ENCODE measurements around the gene SLCO3A1.

The SLCO3A1 gene

DNA sequence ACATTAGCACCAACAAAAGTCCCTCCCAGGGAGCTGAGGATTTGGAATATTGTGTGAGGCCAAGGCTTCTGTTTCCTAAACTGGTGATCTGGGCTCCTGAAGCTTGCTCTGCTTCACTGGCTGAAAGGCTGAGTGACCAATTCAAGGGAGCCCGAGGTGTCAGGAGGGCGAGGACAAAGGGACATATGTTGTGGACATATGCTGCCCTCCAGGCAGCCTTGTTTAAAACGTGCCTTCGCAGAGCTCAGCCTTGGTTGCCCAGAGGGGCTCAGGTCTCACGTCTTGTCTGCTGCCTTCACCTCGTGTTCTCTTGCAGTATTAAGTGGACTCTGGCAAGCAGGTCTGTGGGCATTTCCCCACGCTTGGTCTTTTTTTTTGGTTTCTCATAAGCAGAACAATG, 7.0 kb downstream of the SLCO3A1 start:
- DNase-seq = no peak

DNA sequence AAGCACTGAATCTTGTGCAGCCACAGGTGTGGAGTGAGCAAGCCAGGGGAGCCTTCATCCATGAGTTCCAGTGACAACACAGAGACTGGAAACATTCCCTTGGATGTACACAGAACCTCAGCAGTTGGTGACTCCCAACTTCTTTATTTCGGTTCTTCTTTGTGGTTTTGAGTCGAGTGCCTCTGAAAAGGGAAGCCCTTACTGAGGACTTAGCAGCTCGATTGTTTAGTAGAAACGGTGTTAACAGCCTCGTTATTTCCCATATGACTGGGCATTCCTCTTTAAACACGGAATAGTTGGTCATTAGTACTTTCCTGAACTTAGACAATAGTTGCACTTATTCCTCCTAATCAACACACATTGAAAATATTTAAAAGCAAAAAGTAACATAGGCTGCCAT, 7.7 kb downstream of the SLCO3A1 start:
- DNase-seq = no peak

- no peak for DNase-seq
Observed at GRCh38 chr15:91862891-91863504, 9.5 kb downstream of the SLCO3A1 start.

DNA sequence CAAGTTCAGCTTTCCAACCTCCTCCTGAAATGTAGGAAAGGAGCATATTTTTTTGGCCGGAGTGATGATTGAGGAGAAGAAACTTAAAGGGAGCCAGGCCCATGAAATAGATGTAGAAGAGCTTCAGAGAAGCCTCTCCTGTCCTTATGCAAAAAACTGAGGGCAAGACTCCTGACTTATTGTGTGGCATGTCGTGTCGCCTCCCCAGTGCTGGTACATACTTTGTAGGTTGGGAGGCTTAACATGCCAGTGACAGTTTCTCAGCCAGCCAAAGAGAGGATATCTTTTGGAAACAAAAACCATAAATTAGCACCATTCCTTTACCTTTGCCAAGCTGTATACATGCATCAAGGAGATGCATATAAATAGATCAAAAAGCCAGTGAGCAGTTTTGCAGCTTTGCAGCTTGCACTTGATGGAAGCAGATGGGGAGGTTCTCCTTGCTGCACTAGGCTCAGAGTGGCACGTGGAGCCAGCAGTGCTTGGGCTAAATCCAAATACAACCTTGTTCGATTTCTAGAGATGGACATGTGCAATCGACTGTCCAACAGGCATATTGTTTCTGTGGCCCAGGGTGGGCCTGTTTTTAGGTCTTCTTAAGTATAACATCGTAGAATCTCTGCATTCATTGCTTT, 10.2 kb downstream of the SLCO3A1 start:
- no peak for DNase-seq

- no peak for DNase-seq
Observed at GRCh38 chr15:91864664-91865063, 11.2 kb downstream of the SLCO3A1 start.

- no peak for DNase-seq
Observed at GRCh38 chr15:91865486-91865885, 12.0 kb downstream of the SLCO3A1 start.

DNA sequence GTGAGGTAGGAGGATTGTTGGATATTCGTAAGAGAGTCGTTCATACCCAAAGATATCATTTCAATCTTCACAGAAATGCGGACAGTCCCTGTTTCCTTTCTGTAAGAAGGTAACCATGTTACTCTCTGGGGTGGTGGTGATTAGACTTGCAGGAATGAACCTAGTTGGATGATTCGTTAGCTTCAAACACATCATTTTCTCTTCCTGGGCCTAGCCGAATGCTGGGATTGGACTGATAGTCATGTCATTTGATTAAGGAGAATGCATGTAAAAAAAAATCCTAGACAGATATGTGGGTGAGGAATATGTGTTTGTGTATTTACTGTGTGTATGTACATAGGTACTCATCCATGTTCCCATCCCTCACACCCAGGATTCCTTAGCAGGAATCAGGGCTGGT, 12.4 kb downstream of the SLCO3A1 start:
- DNase-seq = no peak

GRCh38 chr15:91866371-91866905, 12.9 kb downstream of the SLCO3A1 start:
- DNase-seq = no peak

DNA sequence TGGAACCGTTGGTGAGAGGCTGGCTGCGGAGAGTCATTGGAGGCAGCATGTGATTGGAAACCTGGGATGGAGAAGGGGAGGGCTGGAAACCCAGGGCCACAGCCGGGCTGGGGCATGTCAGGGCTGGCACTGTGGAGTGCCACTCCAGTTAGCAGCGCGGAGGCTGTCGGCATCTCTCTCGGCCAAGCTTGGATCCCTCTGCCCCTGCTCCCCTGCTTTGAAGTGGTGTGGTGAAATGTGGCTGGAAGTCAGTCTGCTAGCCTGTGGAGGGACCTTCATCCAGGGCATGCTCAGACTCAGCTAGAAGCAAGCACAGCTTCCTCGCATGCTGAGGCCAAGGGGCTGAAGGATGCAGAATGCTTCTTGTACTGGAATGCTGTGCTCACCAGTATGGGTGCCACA, 13.5 kb downstream of the SLCO3A1 start:
- DNase-seq = peak in 22 of 56 donors; percentile 6 to 63 (median 36)

DNA sequence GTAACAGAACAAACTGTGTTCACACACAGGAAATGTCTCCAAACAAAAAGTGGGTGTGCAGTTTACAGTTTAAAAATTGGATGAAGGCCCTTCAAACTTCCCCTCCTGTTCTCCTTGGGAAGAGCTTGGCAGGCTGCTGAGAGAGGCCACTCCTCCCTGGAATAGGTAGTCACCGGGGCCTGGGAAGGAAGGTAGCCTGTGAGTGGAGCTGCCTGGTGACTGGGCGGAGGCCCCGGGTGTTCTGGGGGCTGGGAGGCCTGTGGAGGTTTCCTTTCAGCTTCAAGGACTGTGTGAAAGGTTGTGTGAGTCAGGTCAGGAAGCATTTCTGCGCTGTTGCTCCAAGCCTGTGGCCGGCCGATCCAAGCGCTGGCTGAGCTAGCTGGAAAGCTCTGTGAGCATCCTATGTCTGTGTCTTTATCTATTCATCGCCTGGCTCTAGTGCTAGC, 14.1 kb downstream of the SLCO3A1 start:
- peak in 1 of 56 donors; percentile 17 for DNase-seq

- DNase-seq = no peak
Observed at GRCh38 chr15:91870876-91871537, 17.5 kb downstream of the SLCO3A1 start.

GRCh38 chr15:91871837-91872236, 18.3 kb downstream of the SLCO3A1 start:
- DNase-seq = no peak

DNA sequence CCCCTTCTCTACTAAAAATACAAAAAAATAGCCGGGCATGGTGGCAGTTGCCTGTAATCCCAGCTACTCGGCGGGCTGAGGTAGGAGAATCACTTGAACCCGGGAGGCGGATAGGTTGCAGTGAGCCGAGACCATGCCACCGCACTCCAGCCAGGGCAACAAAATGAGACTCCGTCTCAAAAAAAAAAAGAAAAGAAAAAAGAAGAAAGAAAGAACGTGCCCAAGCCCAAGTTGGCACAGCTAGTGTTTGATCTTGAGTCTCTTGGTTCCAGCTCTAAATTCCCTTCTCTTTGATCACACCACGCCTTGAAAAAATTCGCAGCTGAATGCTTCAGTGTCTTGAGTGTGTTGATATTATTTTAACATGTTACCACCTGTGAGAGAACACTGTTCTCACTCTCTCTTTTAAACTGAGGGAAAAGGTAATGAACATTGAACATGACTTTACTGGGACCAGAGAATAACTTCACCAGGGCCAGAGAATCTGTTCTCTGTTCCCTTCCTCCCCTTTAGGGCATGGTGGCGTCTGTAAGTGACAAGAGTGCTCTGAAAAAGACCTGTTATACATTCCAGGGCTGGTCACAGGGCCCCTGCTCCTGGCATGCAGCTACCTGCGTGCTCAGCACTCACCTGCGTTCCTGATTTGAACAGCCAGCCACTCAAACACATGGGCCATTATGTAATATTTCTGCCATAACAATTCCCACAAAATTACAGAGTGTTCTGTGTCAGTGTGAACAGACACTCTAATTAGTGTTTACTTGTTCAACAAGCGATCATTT, 19.0 kb downstream of the SLCO3A1 start:
- no peak for DNase-seq

DNA sequence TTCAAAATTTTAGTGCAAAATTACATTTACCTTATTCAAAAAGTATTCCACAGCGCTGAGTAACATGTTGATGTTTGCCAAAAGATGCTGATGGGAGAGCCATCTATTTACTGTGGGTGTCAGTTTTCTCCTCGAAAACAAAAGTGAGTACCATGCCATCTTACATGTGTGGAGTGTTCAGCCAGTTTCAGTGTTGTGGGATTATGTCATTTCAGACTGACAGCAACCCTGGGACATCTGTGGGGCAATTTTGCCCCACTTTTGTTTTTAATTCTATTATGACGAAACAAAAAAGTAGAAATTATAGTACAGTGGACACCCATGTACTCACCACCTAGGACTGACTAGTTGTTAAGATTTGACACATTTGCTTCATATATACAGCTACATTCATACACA, 19.6 kb downstream of the SLCO3A1 start:
- DNase-seq = no peak

DNA sequence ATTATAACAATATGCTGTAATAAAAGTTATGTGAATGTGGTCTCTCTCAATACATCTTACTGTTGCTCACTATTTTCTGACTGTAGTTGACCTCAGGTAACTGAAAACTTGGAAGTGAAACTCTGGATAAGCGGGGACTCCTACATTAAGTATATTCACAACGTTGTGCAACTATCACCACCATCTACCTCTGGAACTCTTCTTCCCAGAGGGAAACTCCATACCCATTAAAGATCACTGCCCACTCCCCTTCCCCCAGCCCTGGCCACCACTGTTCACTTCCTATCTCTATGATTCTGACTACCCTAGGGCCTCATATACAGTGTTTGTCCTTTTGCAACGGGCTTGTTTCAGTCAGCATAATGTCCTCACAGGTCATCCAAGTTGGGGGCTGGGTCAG, 20.7 kb downstream of the SLCO3A1 start:
- DNase-seq = no peak

DNA sequence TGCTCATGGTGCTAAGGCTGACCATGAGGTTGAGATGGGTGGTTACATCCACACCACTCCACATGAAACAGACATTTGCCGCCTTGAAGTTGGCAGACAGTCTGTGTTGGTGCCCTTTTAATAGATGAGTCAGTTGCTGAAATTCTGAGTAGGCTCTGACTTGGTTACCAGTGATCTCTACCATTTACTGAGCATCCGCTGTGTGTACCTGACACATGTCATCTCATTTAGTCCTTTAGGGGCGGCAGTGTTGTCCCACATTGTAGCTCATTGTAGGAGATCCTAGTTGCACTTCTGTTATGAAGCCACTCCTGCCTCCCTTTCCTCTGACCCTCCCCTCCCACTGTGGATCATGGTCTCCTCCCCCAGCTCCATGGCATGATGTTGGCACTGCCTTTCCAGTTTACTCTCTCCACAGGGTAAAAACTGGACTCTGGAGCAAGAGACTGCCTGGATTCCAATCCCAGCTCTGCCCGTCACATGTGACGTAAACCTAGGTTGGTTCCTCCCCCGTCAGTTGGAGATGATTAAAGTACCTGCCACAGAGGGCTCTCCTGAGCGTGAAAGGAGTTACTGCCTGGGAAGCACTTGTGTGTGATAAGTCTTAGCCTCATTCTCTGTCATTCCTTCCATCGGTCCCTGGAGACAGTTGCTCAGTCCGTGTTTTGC, 21.6 kb downstream of the SLCO3A1 start:
- no peak for DNase-seq

GRCh38 chr15:91876187-91876586, 22.7 kb downstream of the SLCO3A1 start:
- DNase-seq = no peak

DNA sequence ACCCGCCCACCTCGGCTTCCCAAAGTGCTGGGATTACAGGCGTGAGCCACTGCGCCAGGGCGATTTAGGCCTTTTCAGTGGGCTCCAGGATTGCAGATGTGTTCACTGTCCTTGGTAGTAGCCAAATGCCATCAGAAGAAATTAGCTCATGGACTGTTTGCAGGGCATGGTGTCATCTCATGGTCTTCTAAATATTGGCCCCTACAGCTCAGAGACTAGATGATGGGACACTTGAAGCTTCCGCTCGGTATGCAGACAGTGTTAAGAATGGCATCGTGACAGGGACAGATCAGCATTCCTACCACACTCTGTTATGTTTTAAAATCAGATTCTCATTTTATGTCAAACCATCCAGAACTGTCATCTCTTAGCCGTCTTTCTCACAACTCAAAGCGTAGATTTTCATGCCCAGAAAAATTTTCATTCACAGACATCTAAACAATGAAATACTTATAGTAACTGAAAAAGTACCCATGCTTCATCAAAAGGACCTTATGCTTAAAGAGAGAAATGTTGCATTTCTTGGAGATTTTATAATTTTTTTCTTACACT, 24.9 kb downstream of the SLCO3A1 start:
- no peak for DNase-seq

DNA sequence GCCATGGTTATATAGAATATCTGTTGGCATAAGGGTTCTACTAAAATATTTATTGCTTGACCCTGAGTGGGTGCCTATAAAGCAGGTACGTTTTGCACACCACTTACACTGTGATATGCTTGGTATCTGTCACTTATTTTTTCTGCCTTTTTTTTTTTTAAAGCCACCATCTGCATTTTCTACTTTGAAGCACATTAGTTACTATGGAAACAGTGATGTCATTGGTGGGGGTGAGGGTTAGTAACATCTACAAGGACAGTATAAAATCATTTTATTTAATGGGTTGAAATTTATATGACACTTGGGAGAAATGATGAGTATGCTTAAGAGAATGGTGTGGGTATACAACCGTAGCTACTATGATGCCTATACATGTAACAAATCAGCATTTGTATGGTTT, 25.6 kb downstream of the SLCO3A1 start:
- DNase-seq = no peak

DNA sequence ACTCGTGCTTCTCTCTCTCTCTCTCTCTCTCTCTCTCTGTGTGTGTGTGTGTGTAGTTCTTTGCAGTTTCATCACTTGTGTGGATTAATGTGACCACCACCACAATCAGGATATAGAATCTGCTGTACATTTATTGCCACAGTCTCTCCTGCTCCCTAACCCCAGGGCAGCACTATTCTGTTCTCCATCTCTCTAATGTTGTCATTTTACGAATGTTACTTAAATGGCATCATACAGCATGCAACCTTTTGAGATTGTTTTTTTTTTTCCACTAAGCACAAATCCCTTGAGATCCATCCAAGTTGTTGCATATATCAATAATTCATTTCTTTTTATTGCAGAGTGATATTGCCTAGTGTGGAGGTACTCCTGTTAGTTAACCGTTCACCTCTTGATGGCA, 26.9 kb downstream of the SLCO3A1 start:
- DNase-seq = no peak
